Sigmoid colon (tissue), 7 donors: Measurements from ENCODE around the gene ZNF226. TPM values are rescaled to one million over a fixed set of nuclear protein-coding genes. Genes with fewer than 3 reads are reported as not detected.
A peak's percentile ranks its signal among the peaks of the same experiment; 100 is the strongest.
"Not testable (repeated sequence)": the region's sequence is repeated elsewhere in the genome, so short reads cannot be mapped to it uniquely, and the experiment has no call there.

ENCODE experiments used
- DNase-seq: peaks from one replicate; pipeline ENCODE4 v3.0.0-alpha.2; 2019
- H3K27ac ChIP-seq, 4 donors: fragments of 200-600 bp; sonication (generic); one replicate each; pipeline ENCODE4 v1.5.1; 2016 to 2019; ENCODE audit warnings: mild to moderate bottlenecking in 1 of 4
- H3K27me3 ChIP-seq, 3 donors: fragments of 200-600 bp; sonication (generic); one replicate each; pipeline ENCODE4 v1.5.1; 2019; ENCODE audit warnings: mild to moderate bottlenecking in 1 of 3
- H3K36me3 ChIP-seq, 4 donors: fragments of 200-600 bp; sonication (generic); one replicate each; pipeline ENCODE4 v1.5.1; 2016 to 2019
- H3K4me1 ChIP-seq, 4 donors: fragments of 200-600 bp; sonication (generic); one replicate each; pipeline ENCODE4 v1.5.1; 2017 to 2019
- H3K4me3 ChIP-seq, 4 donors: fragments of 200-600 bp; sonication (generic); one replicate each; pipeline ENCODE4 v1.5.1; 2017 to 2019; ENCODE audit warnings: mild to moderate bottlenecking in 2 of 4, moderate library complexity in 1 of 4
- H3K9me3 ChIP-seq, 4 donors: fragments of 200-600 bp in 3 of 4; sonication (generic) in 3 of 4; one replicate each; pipeline versions ENCODE4 v1.5.1 to v1.6.1; 2013 to 2019
- EP300 ChIP-seq, 4 donors: sonication (generic); formaldehyde crosslinking; IDR thresholded peaks; one replicate each; pipeline ENCODE4 v1.6.1; 2017; ENCODE audit warnings: antibody characterized with exemption in 4 of 4
- POLR2A ChIP-seq, 2 donors: fragments of 450-650 bp; IDR thresholded peaks; one replicate each; pipeline ENCODE4 v1.6.1; 2016; ENCODE audit warnings: antibody characterized with exemption in 2 of 2, mild to moderate bottlenecking in 2 of 2, moderate library complexity in 2 of 2
- POLR2AphosphoS5 ChIP-seq, 4 donors: sonication (generic); formaldehyde crosslinking; IDR thresholded peaks; one replicate each; pipeline ENCODE4 v1.6.1; 2017; ENCODE audit warnings: antibody characterized with exemption in 4 of 4
- WGBS, 2 donors: extraction: QIAGEN DNeasy Blood & Tissue Kit; methylation state at CpG; one replicate each; pipeline ENCODE4 v1.1.7; 2013; 5-methylcytosine and 5-hydroxymethylcytosine counted together
- intact Hi-C: fragments of 100-400 bp; cut with DNase I; formaldehyde crosslinking; loops from one replicate; pipeline ENCODE4 v1.15.1; 2023
- polyA plus RNA-seq, 3 donors: library from polyadenylated mRNA; stranded (reverse); fragments of 200-250 nt; gene quantifications; one replicate each; pipeline ENCODE4 v1.2.3, GENCODE V29; 2013
- total RNA-seq, 4 donors: library from RNA; depleted of rRNA; stranded (reverse); fragments of >200 nt; gene quantifications; one replicate each; pipeline ENCODE4 v1.1.0, GENCODE V29; 2016
- TF ChIP-seq, protein P1 (sequence below), 4 experiments: fragments of 450-650 bp in 3 of 4; fragments of 200-600 bp in 1 of 4; IDR thresholded peaks; one replicate each; pipeline ENCODE4 v1.5.1; 2016 to 2019; ENCODE audit warnings: antibody characterized with exemption in 4 of 4, mild to moderate bottlenecking in 3 of 4, moderate library complexity in 2 of 4
- donor health status: healthy with polysubstance abuse.
- donor health status: Bipolar disorder and iron deficiency.
- donor health status: healthy.

The ZNF226 gene
- total and polyA plus RNA-seq, 7 donors, result 14.4 to 27.3 (median 18.2) TPM

DNA sequence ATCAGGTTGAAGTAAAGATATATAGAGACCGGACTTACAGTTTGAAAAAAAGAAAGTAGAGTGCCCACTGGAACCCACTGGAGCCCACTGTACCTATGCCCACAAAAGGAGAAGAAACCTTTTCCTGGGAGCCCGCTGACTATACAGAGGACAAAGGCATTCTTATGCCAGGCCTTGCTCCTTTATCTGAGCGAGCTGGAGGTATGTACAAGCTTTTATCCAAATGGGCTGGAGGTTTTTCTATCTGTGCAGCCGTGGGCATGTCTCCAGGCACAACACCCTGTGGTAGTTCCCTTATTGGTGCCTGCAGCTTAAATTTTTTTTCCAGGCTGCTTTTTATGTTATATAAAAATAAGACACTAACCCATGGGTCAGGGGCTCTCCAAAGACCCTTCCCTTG is 15.1 kb upstream of the ZNF226 start:
- H3K27ac ChIP-seq, result no peak overlapping the region
- intact Hi-C loops, result no loop called here
- peaks cover 36 to 98% (median 82%) of the 10 kb centered on the region in 4 donors for H3K36me3 ChIP-seq
- TF ChIP-seq, protein P1, sequence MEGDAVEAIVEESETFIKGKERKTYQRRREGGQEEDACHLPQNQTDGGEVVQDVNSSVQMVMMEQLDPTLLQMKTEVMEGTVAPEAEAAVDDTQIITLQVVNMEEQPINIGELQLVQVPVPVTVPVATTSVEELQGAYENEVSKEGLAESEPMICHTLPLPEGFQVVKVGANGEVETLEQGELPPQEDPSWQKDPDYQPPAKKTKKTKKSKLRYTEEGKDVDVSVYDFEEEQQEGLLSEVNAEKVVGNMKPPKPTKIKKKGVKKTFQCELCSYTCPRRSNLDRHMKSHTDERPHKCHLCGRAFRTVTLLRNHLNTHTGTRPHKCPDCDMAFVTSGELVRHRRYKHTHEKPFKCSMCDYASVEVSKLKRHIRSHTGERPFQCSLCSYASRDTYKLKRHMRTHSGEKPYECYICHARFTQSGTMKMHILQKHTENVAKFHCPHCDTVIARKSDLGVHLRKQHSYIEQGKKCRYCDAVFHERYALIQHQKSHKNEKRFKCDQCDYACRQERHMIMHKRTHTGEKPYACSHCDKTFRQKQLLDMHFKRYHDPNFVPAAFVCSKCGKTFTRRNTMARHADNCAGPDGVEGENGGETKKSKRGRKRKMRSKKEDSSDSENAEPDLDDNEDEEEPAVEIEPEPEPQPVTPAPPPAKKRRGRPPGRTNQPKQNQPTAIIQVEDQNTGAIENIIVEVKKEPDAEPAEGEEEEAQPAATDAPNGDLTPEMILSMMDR (IDR thresholded peaks at IDR 0.05), result no peak
- TF ChIP-seq POLR2A (IDR thresholded peaks at IDR 0.05) (no peak), POLR2AphosphoS5 (IDR thresholded peaks at IDR 0.05) (no peak), EP300 (IDR thresholded peaks at IDR 0.05) (no peak)
- peaks cover 2 to 15% (median 7%) of the 10 kb centered on the region in 4 donors for H3K9me3 ChIP-seq
- no peak overlapping the region for H3K4me3 ChIP-seq
- no peaks in the 10 kb centered on the region for H3K4me1 ChIP-seq
- WGBS, 2 donors, result 96 to 97% methylated on average over 4 of the region's 4 CpGs
- DNase-seq, result no peak
- no peaks in the 10 kb centered on the region for H3K27me3 ChIP-seq

DNA sequence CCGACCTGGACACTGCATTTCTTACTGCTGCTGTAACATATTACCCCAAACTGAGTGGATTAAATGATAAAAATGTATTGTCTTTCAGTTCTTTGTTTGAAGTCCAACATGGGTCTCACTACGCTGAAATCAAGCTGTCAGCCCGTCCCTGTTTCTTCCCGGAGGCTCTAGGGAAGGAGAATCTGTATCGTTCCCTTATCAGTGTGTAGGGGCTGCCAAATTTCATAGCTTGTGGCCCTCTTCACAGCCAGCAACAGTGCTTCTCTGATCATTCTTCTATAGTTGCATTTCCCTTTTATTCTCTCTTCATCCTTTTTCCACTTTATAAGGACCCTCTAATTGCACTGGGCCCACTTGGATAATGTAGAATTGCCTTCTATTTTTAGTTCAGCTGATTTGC is 13.4 kb upstream of the ZNF226 start:
- Histone ChIP-seq H3K27ac (no peak overlapping the region), H3K27me3 (no peaks in the 10 kb centered on the region), H3K4me3 (no peak overlapping the region), H3K4me1 (no peaks in the 10 kb centered on the region), H3K9me3 (peaks cover 7 to 32% (median 20%) of the 10 kb centered on the region in 4 donors), H3K36me3 (peaks cover 42 to 98% (median 84%) of the 10 kb centered on the region in 4 donors)
- TF ChIP-seq POLR2A (IDR thresholded peaks at IDR 0.05), result no peak
- no peak for TF ChIP-seq POLR2AphosphoS5 (IDR thresholded peaks at IDR 0.05)
- TF ChIP-seq EP300 (IDR thresholded peaks at IDR 0.05), result no peak
- TF ChIP-seq, protein P1 (IDR thresholded peaks at IDR 0.05), result no peak
- DNase-seq, result no peak
- WGBS, 2 donors, result 97 to 98% methylated on average over 5 of the region's 5 CpGs
- intact Hi-C loops, result no loop called here

GRCh38 chr19:44156475-44156874 is 8.4 kb upstream of the ZNF226 start:
- TF ChIP-seq EP300 (IDR thresholded peaks at IDR 0.05) (no peak), POLR2A (IDR thresholded peaks at IDR 0.05) (no peak), POLR2AphosphoS5 (IDR thresholded peaks at IDR 0.05) (no peak)
- TF ChIP-seq, protein P1 (IDR thresholded peaks at IDR 0.05), result no peak
- intact Hi-C loops, result no loop called here
- H3K4me3 ChIP-seq, result no peak overlapping the region

DNA sequence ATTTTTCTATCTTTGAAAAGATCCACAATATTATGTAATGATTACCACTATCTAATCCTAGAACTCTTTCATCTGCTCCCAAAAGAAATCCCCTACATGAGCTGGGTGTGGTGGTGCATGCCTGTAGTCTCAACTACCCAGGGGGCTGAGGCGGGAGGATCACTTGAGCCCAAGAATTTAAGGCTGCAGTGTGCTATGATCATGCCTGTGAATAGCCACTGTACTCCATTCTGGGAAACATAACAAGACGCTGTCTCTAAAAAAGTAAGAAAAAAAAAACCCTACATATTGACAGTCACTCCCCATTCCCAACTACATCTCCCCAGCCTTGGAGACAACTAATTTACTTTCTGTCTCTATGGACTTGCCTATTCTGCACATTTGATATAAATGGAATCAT is 1.1 kb upstream of the ZNF226 start:
- 89 to 95% methylated on average over 2 of the region's 2 CpGs for WGBS, 2 donors
- no peak overlapping the region for H3K27ac ChIP-seq
- DNase-seq, result no peak
- peaks cover 0 to 24% (median 8%) of the 10 kb centered on the region in 4 donors for H3K36me3 ChIP-seq
- H3K4me3 ChIP-seq, result no peak overlapping the region
- intact Hi-C loops, result loop anchor here (2.0 kb wide), 2 partner anchors 49 to 51 kb away; partner anchors contain the start of genes ZNF225 and ZNF227
- H3K9me3 ChIP-seq, result peaks cover 4 to 33% (median 14%) of the 10 kb centered on the region in 4 donors
- peaks cover 0 to 12% (median 11%) of the 10 kb centered on the region in 4 donors for H3K4me1 ChIP-seq
- no peaks in the 10 kb centered on the region for H3K27me3 ChIP-seq
- no peak for TF ChIP-seq POLR2A (IDR thresholded peaks at IDR 0.05)

More at GRCh38 chr19:44156475-44156874, 8.4 kb upstream of the ZNF226 start:
- H3K9me3 ChIP-seq, result peaks cover 31 to 77% (median 45%) of the 10 kb centered on the region in 4 donors
- 93% methylated on average over 2 of the region's 2 CpGs for WGBS, 2 donors
- no peaks in the 10 kb centered on the region for H3K4me1 ChIP-seq
- H3K27me3 ChIP-seq, result no peaks in the 10 kb centered on the region
- no peak overlapping the region for H3K27ac ChIP-seq
- DNase-seq, result no peak
- peaks cover 29 to 68% (median 55%) of the 10 kb centered on the region in 4 donors for H3K36me3 ChIP-seq

GRCh38 chr19:44164327-44164672 is 600 bp upstream of the ZNF226 start:
- Histone ChIP-seq H3K36me3 (peaks cover 3 to 29% (median 12%) of the 10 kb centered on the region in 4 donors), H3K4me3 (peak overlapping the region in 3 of 4 donors; percentile 61 to 73 (median 69)), H3K27me3 (no peaks in the 10 kb centered on the region), H3K4me1 (peaks cover 0 to 12% (median 11%) of the 10 kb centered on the region in 4 donors), H3K9me3 (peaks cover 4 to 28% (median 9%) of the 10 kb centered on the region in 4 donors), H3K27ac (peak overlapping the region; percentile 82 to 87 (median 84))
- DNase-seq, result no peak
- WGBS, 2 donors, result 57 to 69% methylated on average over 3 of the region's 3 CpGs
- intact Hi-C loops, result loop anchor here (2.0 kb wide), 2 partner anchors 49 to 51 kb away; partner anchors contain the start of genes ZNF225 and ZNF227
- no peak for TF ChIP-seq POLR2A (IDR thresholded peaks at IDR 0.05)
- TF ChIP-seq, protein P1 (IDR thresholded peaks at IDR 0.05), result no peak
- no peak for TF ChIP-seq POLR2AphosphoS5 (IDR thresholded peaks at IDR 0.05)
- no peak for TF ChIP-seq EP300 (IDR thresholded peaks at IDR 0.05)

DNA sequence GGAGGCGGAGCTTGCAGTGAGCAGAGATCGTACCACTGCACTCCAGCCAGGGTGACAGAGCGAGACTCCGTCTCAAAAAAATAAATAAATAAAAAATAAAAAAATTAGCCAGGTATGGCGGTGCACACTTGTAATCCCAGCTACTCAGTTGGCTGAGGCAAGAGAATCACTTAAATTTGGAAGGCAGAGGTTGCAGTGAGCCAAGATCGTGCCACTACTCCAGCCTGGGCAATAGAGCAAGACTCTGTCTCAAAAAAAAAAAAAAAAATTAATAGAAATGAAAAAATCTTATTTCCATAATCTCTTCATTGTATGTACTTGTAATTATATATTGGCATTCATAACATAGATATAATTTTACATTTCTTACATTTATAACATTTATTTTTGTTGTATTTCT is 5.8 kb downstream of the ZNF226 start:
- 98 to 99% methylated on average over 6 of the region's 6 CpGs for WGBS, 2 donors
- H3K4me1 ChIP-seq, H3K27me3 ChIP-seq, DNase-seq, H3K27ac ChIP-seq, H3K4me3 ChIP-seq, intact Hi-C loops: not testable (repeated sequence)
- peaks cover 58 to 93% (median 74%) of the 10 kb centered on the region in 4 donors for H3K36me3 ChIP-seq
- peaks cover 19 to 39% (median 35%) of the 10 kb centered on the region in 4 donors for H3K9me3 ChIP-seq
